ENCODE data around the gene P2RX5. TPM values are rescaled to one million over a fixed set of nuclear protein-coding genes. Genes with fewer than 3 reads are reported as not detected.

P2RX5 gene
- total RNA-seq, 1 experiment from 2014 or later, result 14.9 TPM

GRCh38 chr17:3691617-3692067 lies 4.3 kb downstream of the P2RX5 start:
- Histone ChIP-seq H3K4me3 (ENCODE audit: low read depth in 2 of 2, low read length in 2 of 2) (no peak overlapping the region), H3K4me1 (ENCODE audit: control insufficient read depth, insufficient read depth, low read length) (peaks cover 4% of the 10 kb centered on the region), H3K27ac (ENCODE audit: low read length) (no peak overlapping the region), H3K36me3 (ENCODE audit: control insufficient read depth, insufficient read depth, low read length) (no peaks in the 10 kb centered on the region), H3K9me3 (ENCODE audit: control insufficient read depth, insufficient read depth, low read depth, low read length) (no peaks in the 10 kb centered on the region), H3K27me3 (ENCODE audit: control insufficient read depth, insufficient read depth, low read length) (no peaks in the 10 kb centered on the region)
- TF ChIP-seq REST (IDR thresholded peaks at IDR 0.05; ENCODE audit: insufficient read depth in 1 of 2, low read depth in 2 of 2, low read length in 1 of 2) (no peak), POLR2AphosphoS5 (IDR thresholded peaks at IDR 0.05; ENCODE audit: low read depth, low read length) (no peak), SIN3A (IDR thresholded peaks at IDR 0.05; ENCODE audit: borderline replicate concordance, insufficient read depth, low read depth, low read length) (no peak), CTCF (IDR thresholded peaks at IDR 0.05) (no peak), TCF7L2 (IDR thresholded peaks at IDR 0.05; ENCODE audit: low read depth, low read length) (no peak)
- DNase-seq (ENCODE audit: low read depth, low spot score) (no peak), ATAC-seq (no peak)
- in situ Hi-C loops (cut with HindIII; ENCODE audit: low pct_unique_long_range_greater_than_20kb, low sequenced_read_pairs) (no loop called here), intact Hi-C loops (cut with micrococcal nuclease; ENCODE audit: unreplicated experiment) (no loop called here)
- POLR2A ChIA-PET, result no interaction called here
- CTCF ChIA-PET, result no interaction called here
- no TSS peak for BruUV-seq (replicated peaks)

GRCh38 chr17:3690094-3690715 lies 5.8 kb downstream of the P2RX5 start:
- TF ChIP-seq SIN3A (IDR thresholded peaks at IDR 0.05; ENCODE audit: borderline replicate concordance, insufficient read depth, low read depth, low read length), result no peak
- TF ChIP-seq TCF7L2 (IDR thresholded peaks at IDR 0.05; ENCODE audit: low read depth, low read length), result no peak
- TF ChIP-seq CTCF (IDR thresholded peaks at IDR 0.05), result no peak
- no peak for TF ChIP-seq REST (IDR thresholded peaks at IDR 0.05; ENCODE audit: insufficient read depth in 1 of 2, low read depth in 2 of 2, low read length in 1 of 2)
- no peak for TF ChIP-seq POLR2AphosphoS5 (IDR thresholded peaks at IDR 0.05; ENCODE audit: low read depth, low read length)
- intact Hi-C loops (cut with micrococcal nuclease; ENCODE audit: unreplicated experiment), result no loop called here
- in situ Hi-C loops (cut with HindIII; ENCODE audit: low pct_unique_long_range_greater_than_20kb, low sequenced_read_pairs), result no loop called here
- Histone ChIP-seq H3K4me3 (ENCODE audit: low read depth in 2 of 2, low read length in 2 of 2) (no peak overlapping the region), H3K27ac (ENCODE audit: low read length) (no peak overlapping the region), H3K27me3 (ENCODE audit: control insufficient read depth, insufficient read depth, low read length) (no peaks in the 10 kb centered on the region), H3K4me1 (ENCODE audit: control insufficient read depth, insufficient read depth, low read length) (peaks cover 4% of the 10 kb centered on the region), H3K9me3 (ENCODE audit: control insufficient read depth, insufficient read depth, low read depth, low read length) (no peaks in the 10 kb centered on the region), H3K36me3 (ENCODE audit: control insufficient read depth, insufficient read depth, low read length) (no peaks in the 10 kb centered on the region)
- ChIA-PET POLR2A (no interaction called here), CTCF (no interaction called here)
- DNase-seq (ENCODE audit: low read depth, low spot score), result no peak
- BruUV-seq (replicated peaks), result no TSS peak
- no peak for ATAC-seq

Measured in Panc1 (cell line).